H1 (cell line): Measurements from ENCODE around the gene SPTB. TPM values are rescaled to one million over a fixed set of nuclear protein-coding genes. Genes with fewer than 3 reads are reported as not detected.

Experiments
- CTCF ChIA-PET: fragments of 300-600 bp; sonication (Branson Sonifier 250); formaldehyde crosslinking; loops from one replicate; lab custom pipeline; 2021; ENCODE audit not compliant: partially characterized antibody; lab: Charles Lee
- POLR2A ChIA-PET: fragments of 300-600 bp; sonication (Branson Sonifier 250); formaldehyde crosslinking; loops from one replicate; lab custom pipeline; 2021; ENCODE audit warnings: inconsistent platforms; ENCODE audit not compliant: partially characterized antibody; lab: Charles Lee
- DNase-seq, 2 experiments: peaks; one replicate each; pipeline versions ENCODE4 v3.0.0 to v3.0.0-alpha.2; 2010 to 2022; ENCODE audit warnings: low spot score in 2 of 2, low read depth in 1 of 2, mixed read lengths in 1 of 2
- FAIRE-seq: peaks from 2 replicates; lab custom pipeline; 2011; peaks lifted over from hg19 to GRCh38; lab: Jason Lieb, UNC
- H2AFZ ChIP-seq: 2 replicates; pipeline ENCODE4 v1.8.1; 2012; ENCODE audit warnings: low read length, inconsistent platforms
- H2AK5ac ChIP-seq: 2 replicates; pipeline ENCODE4 v1.6.1; 2013; ENCODE audit warnings: low read depth, low read length
- H2BK120ac ChIP-seq: replicated peaks from 2 replicates; pipeline ENCODE3; 2013; ENCODE audit warnings: low read depth, low read length, inconsistent platforms
- H2BK12ac ChIP-seq: 2 replicates; pipeline ENCODE4 v1.6.1; 2013; ENCODE audit warnings: low read depth, low read length
- H2BK15ac ChIP-seq: 2 replicates; pipeline ENCODE4 v1.6.1; 2013; ENCODE audit warnings: low read length
- H2BK20ac ChIP-seq: 2 replicates; pipeline ENCODE4 v1.6.1; 2013; ENCODE audit warnings: low read length
- H2BK5ac ChIP-seq: 2 replicates; pipeline ENCODE4 v1.6.1; 2013; ENCODE audit warnings: low read depth, low read length
- H3K14ac ChIP-seq: 2 replicates; pipeline ENCODE4 v1.6.1; 2013; ENCODE audit warnings: inconsistent platforms; ENCODE audit not compliant: insufficient read length
- H3K18ac ChIP-seq: 2 replicates; pipeline ENCODE4 v1.6.1; 2013; ENCODE audit warnings: low read length; ENCODE audit errors: extremely low read depth
- H3K23ac ChIP-seq: 2 replicates; pipeline ENCODE4 v1.6.1; 2013; ENCODE audit warnings: inconsistent platforms; ENCODE audit not compliant: insufficient read length
- H3K23me2 ChIP-seq: 2 replicates; pipeline ENCODE4 v1.6.1; 2013; ENCODE audit warnings: low read depth, low read length
- H3K27ac ChIP-seq: 2 replicates; pipeline ENCODE4 v1.6.1; 2011; ENCODE audit warnings: low read depth, low read length, inconsistent platforms
- H3K27me3 ChIP-seq, 4 experiments: replicated peaks in 1 of 4; 1 replicate in 1 of 4; 2 replicates in 3 of 4; pipeline versions ENCODE4 v1.6.1 to v1.8.1; 2011 to 2013; ENCODE audit warnings: low read length in 3 of 4, mild to moderate bottlenecking in 3 of 4, inconsistent platforms in 2 of 4, mixed read lengths in 2 of 4, moderate library complexity in 1 of 4; ENCODE audit not compliant: control insufficient read depth in 3 of 4, insufficient read depth in 3 of 4; ENCODE audit errors: extremely low read depth in 1 of 4
- H3K36me3 ChIP-seq, 4 experiments: 2 replicates each; pipeline versions ENCODE4 v1.6.1 to v1.8.1; 2011 to 2013; ENCODE audit warnings: mild to moderate bottlenecking in 4 of 4, low read length in 3 of 4, moderate library complexity in 2 of 4, control low read depth in 1 of 4, inconsistent platforms in 1 of 4; ENCODE audit not compliant: insufficient read depth in 4 of 4, control insufficient read depth in 2 of 4
- H3K4ac ChIP-seq: replicated peaks from 2 replicates; pipeline ENCODE3; 2013; ENCODE audit warnings: low read length, low read depth, mixed read lengths, inconsistent platforms; ENCODE audit not compliant: insufficient read length
- H3K4me1 ChIP-seq, 4 experiments: replicated peaks in 1 of 4; 1 replicate in 1 of 4; 2 replicates in 3 of 4; pipeline versions ENCODE4 v1.6.1 to v1.8.1; 2011 to 2013; ENCODE audit warnings: low read length in 3 of 4, inconsistent platforms in 2 of 4, mixed read lengths in 1 of 4; ENCODE audit not compliant: insufficient read depth in 4 of 4, control insufficient read depth in 3 of 4
- H3K4me2 ChIP-seq, 2 experiments: 2 replicates each; pipeline versions ENCODE4 v1.6.1 to v1.8.1; 2011 to 2013; ENCODE audit warnings: low read depth in 2 of 2, low read length in 2 of 2, control low read depth in 1 of 2, inconsistent platforms in 1 of 2, mild to moderate bottlenecking in 1 of 2; ENCODE audit not compliant: insufficient read depth in 1 of 2
- H3K4me3 ChIP-seq, 4 experiments: fragments of 200-600, 300-600 bp in 1 of 4; sonication (generic), shearing (Covaris generic), sonication (Bioruptor Twin) in 1 of 4; 2 replicates each; pipeline versions ENCODE4 v1.5.1 to v1.8.1; 2011 to 2016; ENCODE audit warnings: low read length in 4 of 4, low read depth in 3 of 4, control low read depth in 2 of 4, inconsistent platforms in 2 of 4, mild to moderate bottlenecking in 2 of 4, mixed read lengths in 1 of 4, moderate library complexity in 1 of 4; ENCODE audit not compliant: insufficient read depth in 2 of 4; ENCODE audit errors: extremely low read depth in 1 of 4
- H3K56ac ChIP-seq: replicated peaks from 2 replicates; pipeline ENCODE3; 2013; ENCODE audit warnings: low read depth, mild to moderate bottlenecking, mixed read lengths, low read length, inconsistent platforms; ENCODE audit not compliant: insufficient read length
- H3K79me1 ChIP-seq: 2 replicates; pipeline ENCODE4 v1.6.1; 2013; ENCODE audit warnings: low read depth, low read length, control low read depth
- H3K79me2 ChIP-seq, 2 experiments: 2 replicates each; pipeline versions ENCODE4 v1.6.1 to v1.8.1; 2012 to 2013; ENCODE audit warnings: low read length in 2 of 2, mild to moderate bottlenecking in 2 of 2, inconsistent platforms in 1 of 2; ENCODE audit not compliant: insufficient read depth in 2 of 2, control insufficient read depth in 1 of 2
- H3K9ac ChIP-seq, 4 experiments: replicated peaks in 1 of 4; 1 replicate in 1 of 4; 2 replicates in 3 of 4; pipeline versions ENCODE4 v1.6.1 to v1.8.1; 2011 to 2013; ENCODE audit warnings: low read depth in 3 of 4, low read length in 3 of 4, control low read depth in 2 of 4, mild to moderate bottlenecking in 2 of 4, moderate library complexity in 2 of 4, inconsistent platforms in 1 of 4; ENCODE audit errors: extremely low read depth in 1 of 4
- H3K9me3 ChIP-seq, 2 experiments: 2 replicates each; pipeline versions ENCODE4 v1.6.1 to v1.8.1; 2012 to 2013; ENCODE audit warnings: mild to moderate bottlenecking in 2 of 2, moderate library complexity in 2 of 2, control low read depth in 1 of 2, inconsistent platforms in 1 of 2, low read depth in 1 of 2, low read length in 1 of 2, mixed read lengths in 1 of 2; ENCODE audit not compliant: insufficient read depth in 2 of 2
- H4K20me1 ChIP-seq, 2 experiments: replicated peaks in 1 of 2; 2 replicates each; pipeline versions ENCODE3 to v1.8.1; 2011 to 2013; ENCODE audit warnings: inconsistent platforms in 2 of 2, low read length in 2 of 2, mild to moderate bottlenecking in 1 of 2; ENCODE audit not compliant: insufficient read depth in 2 of 2, control insufficient read depth in 1 of 2
- H4K5ac ChIP-seq: 2 replicates; pipeline ENCODE4 v1.6.1; 2013; ENCODE audit warnings: low read length, low read depth, mixed read lengths, inconsistent platforms; ENCODE audit not compliant: insufficient read length
- H4K8ac ChIP-seq: 2 replicates; pipeline ENCODE4 v1.8.0; 2013; ENCODE audit warnings: mild to moderate bottlenecking, moderate library complexity, low read length, inconsistent platforms; ENCODE audit not compliant: insufficient read depth; ENCODE audit errors: extremely low read depth
- H4K91ac ChIP-seq: replicated peaks from 2 replicates; pipeline ENCODE3; 2013; ENCODE audit warnings: low read length, mixed read lengths, inconsistent platforms; ENCODE audit not compliant: insufficient read length
- BACH1 ChIP-seq: IDR thresholded peaks from 2 replicates; pipeline ENCODE4 v1.6.1; 2012; ENCODE audit warnings: low read length, improper control_type of control experiment
- CTCF ChIP-seq, 3 experiments: IDR thresholded peaks; 1 replicate in 2 of 3; 2 replicates in 1 of 3; pipeline versions ENCODE4 v1.5.1 to v1.6.1; 2011; ENCODE audit warnings: low read length in 3 of 3, mild to moderate bottlenecking in 3 of 3, inconsistent platforms in 2 of 3, low read depth in 1 of 3, moderate library complexity in 1 of 3; ENCODE audit not compliant: insufficient read depth in 1 of 3; ENCODE audit errors: control extremely low read depth in 1 of 3
- FOSL1 ChIP-seq: IDR thresholded peaks from 2 replicates; pipeline ENCODE4 v1.6.1; 2011; ENCODE audit warnings: mild to moderate bottlenecking, low read depth, low read length, moderate library complexity; ENCODE audit not compliant: insufficient read depth
- JUN ChIP-seq: IDR thresholded peaks from 2 replicates; pipeline ENCODE4 v1.6.1; 2011; ENCODE audit warnings: low read depth, mild to moderate bottlenecking, improper control_type of control experiment, low read length
- NANOG ChIP-seq: IDR thresholded peaks from 2 replicates; pipeline ENCODE4 v1.6.1; 2011; ENCODE audit warnings: low read length, low read depth, mild to moderate bottlenecking, inconsistent platforms; ENCODE audit not compliant: insufficient read depth, poor library complexity, severe bottlenecking
- PHF8 ChIP-seq: fragments of 200-600 bp; sonication (generic); conservative IDR thresholded peaks from 2 replicates; pipeline ENCODE4 v1.7.1; 2012; ENCODE audit warnings: low read depth, mild to moderate bottlenecking, inconsistent platforms, low read length, moderate library complexity
- SP2 ChIP-seq: IDR thresholded peaks from 2 replicates; pipeline ENCODE4 v1.6.1; 2012; ENCODE audit warnings: mild to moderate bottlenecking, low read length, inconsistent platforms
- TAF7 ChIP-seq: optimal IDR thresholded peaks from 2 replicates; pipeline ENCODE3; 2011; ENCODE audit warnings: low read depth, mild to moderate bottlenecking, inconsistent platforms, low read length, moderate library complexity, borderline replicate concordance
- TCF12 ChIP-seq: IDR thresholded peaks from 2 replicates; pipeline ENCODE4 v1.6.1; 2011; ENCODE audit warnings: low read depth, mild to moderate bottlenecking, low read length
- ZNF274 ChIP-seq: IDR thresholded peaks from 2 replicates; pipeline ENCODE4 v1.7.0; 2012; ENCODE audit warnings: low read length, borderline replicate concordance; ENCODE audit errors: extremely low read depth
- WGBS, 2 experiments: shearing (Covaris generic) in 1 of 2; methylation state at CpG; one replicate each; pipeline versions ENCODE4 v1.1.6 to v1.1.7; 2013 to 2015; ENCODE audit warnings: low lambda C conversion rate in 2 of 2, mixed read lengths in 2 of 2, inconsistent platforms in 1 of 2, low coverage in 1 of 2, missing lambda C conversion rate in 1 of 2; ENCODE audit not compliant: insufficient replicate concordance in 2 of 2, insufficient coverage in 1 of 2, insufficient read length in 1 of 2; ENCODE audit errors: extremely low coverage in 1 of 2, missing lambda C conversion rate in 1 of 2; 5-methylcytosine and 5-hydroxymethylcytosine counted together
- polyA plus RNA-seq, 7 experiments: library from polyadenylated mRNA; depleted of rRNA in 3 of 7; stranded (reverse) in 5 of 7; unstranded in 2 of 7; fragments of >200 nt in 5 of 7; fragments of 200-250 nt in 2 of 7; gene quantifications; 1 replicate in 5 of 7; 2 replicates in 1 of 7; 4 replicates in 1 of 7; pipeline versions ENCODE4 v1.2.1 to v1.2.3, GENCODE V29; 2011 to 2013; ENCODE audit warnings: missing spikeins in 2 of 7, mixed read lengths in 2 of 7
- total RNA-seq: library from RNA; stranded (reverse); fragmentation: NEBNext Ultra II Directional; extraction: Animal tissue kit (Norgen Biotek cat#: 25700); gene quantifications from 2 replicates; pipeline ENCODE4 v1.2.1, GENCODE V29; 2021
- TF ChIP-seq, protein P1 (sequence below): IDR thresholded peaks from 2 replicates; pipeline ENCODE4 v1.6.1; 2012; ENCODE audit warnings: inconsistent platforms

SPTB gene
- total and polyA plus RNA-seq, 2 of the 8 experiments (the other 6 are each of a cell fraction or from before 2014, with no cell fraction given): 0.30 to 2.4 TPM

DNA sequence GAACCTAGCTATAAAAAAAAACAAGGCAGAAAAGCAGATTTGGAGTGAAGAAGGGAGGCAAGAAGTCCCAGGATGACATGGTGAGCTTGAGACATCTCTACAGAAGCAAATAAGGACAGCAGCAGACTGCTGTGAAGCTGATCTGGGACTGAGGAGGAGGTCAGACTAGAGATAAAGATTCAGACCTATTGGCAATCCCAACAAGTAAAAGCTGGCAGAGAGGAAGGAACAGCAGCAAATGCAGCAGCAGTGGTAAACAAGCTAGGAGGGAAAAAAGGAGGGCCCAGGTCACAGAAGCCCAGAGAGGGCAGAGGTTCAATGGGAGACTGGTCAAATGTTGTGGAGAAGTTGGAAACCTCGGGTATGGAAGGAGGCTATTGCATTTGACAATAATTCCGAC is 11.3 kb downstream of the SPTB start:
- no peak overlapping the region for H3K4me2 ChIP-seq
- no peak overlapping the region for H4K5ac ChIP-seq
- no peak overlapping the region for H2AFZ ChIP-seq
- H3K27me3 ChIP-seq: no peaks in the 10 kb centered on the region; a peak in 2 of 7 replicates
- no peak overlapping the region for H3K4me3 ChIP-seq
- H3K4me1 ChIP-seq: peaks cover 0 to 12% (median 3%) of the 10 kb centered on the region in 4 experiments; a peak in 3 of 7 replicates
- no peak overlapping the region for H3K23ac ChIP-seq
- no peaks in the 10 kb centered on the region for H3K36me3 ChIP-seq
- ChIA-PET CTCF (interaction anchor here (0.8 to 6.7 kb wide), 8 partner anchors 11 to 71 kb away, joined by 3 to 41 read pairs (median 16); partner anchors contain the start of gene SPTB), POLR2A (interaction anchor here (0.7 to 1.5 kb wide), 2 partner anchors 22 to 32 kb away, joined by 3 read pairs; no protein-coding TSS in a partner anchor)
- no peak overlapping the region for H3K56ac ChIP-seq
- H4K8ac ChIP-seq: no peak overlapping the region
- no peak for FAIRE-seq
- H4K91ac ChIP-seq: no peak overlapping the region
- DNase-seq: no peak
- H2AK5ac ChIP-seq: no peak overlapping the region
- H3K79me2 ChIP-seq: no peaks in the 10 kb centered on the region
- no peaks in the 10 kb centered on the region for H4K20me1 ChIP-seq
- H2BK120ac ChIP-seq: no peak overlapping the region
- no peak overlapping the region for H3K4ac ChIP-seq
- 97% methylated on average over 2 of the region's 2 CpGs; no CpG with 5 or more reads in 1 of the 2 experiments for WGBS, 2 experiments
- H2BK20ac ChIP-seq: no peak overlapping the region
- H3K27ac ChIP-seq: no peak overlapping the region
- no peak overlapping the region for H2BK5ac ChIP-seq
- H3K79me1 ChIP-seq: no peaks in the 10 kb centered on the region
- H3K23me2 ChIP-seq: no peaks in the 10 kb centered on the region
- H3K9me3 ChIP-seq: no peaks in the 10 kb centered on the region
- no peak overlapping the region for H2BK15ac ChIP-seq
- no peak overlapping the region for H3K9ac ChIP-seq
- no peak overlapping the region for H2BK12ac ChIP-seq
- no peak overlapping the region for H3K18ac ChIP-seq
- no peak overlapping the region for H3K14ac ChIP-seq
- TF ChIP-seq TCF12: no peak
- TF ChIP-seq SP2: no peak
- no peak for TF ChIP-seq PHF8
- no peak for TF ChIP-seq ZNF274
- TF ChIP-seq BACH1: no peak
- TF ChIP-seq TAF7: no peak
- TF ChIP-seq NANOG: no peak
- TF ChIP-seq, protein P1, sequence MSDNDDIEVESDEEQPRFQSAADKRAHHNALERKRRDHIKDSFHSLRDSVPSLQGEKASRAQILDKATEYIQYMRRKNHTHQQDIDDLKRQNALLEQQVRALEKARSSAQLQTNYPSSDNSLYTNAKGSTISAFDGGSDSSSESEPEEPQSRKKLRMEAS: no peak
- TF ChIP-seq JUN: no peak
- no peak for TF ChIP-seq CTCF (IDR thresholded peaks at IDR 0.05; ENCODE audit: control extremely low read depth in 1 of 3, insufficient read depth in 1 of 3, low read depth in 1 of 3, low read length in 3 of 3)
- no peak for TF ChIP-seq FOSL1
